ENCODE results near the gene SFXN4.

GRCh38 chr10:119165171-119166117 lies at the start of gene SFXN4:
- TF ChIP-seq EZH2phosphoT487 (IDR thresholded peaks at IDR 0.05; ENCODE audit: insufficient read depth, low read depth), result no peak
- no peak for TF ChIP-seq EZH2 (IDR thresholded peaks at IDR 0.05; ENCODE audit: insufficient read depth, poor library complexity, severe bottlenecking)
